H9 (cell line): ENCODE results near the gene HERC4. TPM values are rescaled to one million over a fixed set of nuclear protein-coding genes. Genes with fewer than 3 reads are reported as not detected.

Experiments used
- DNase-seq: peaks from one replicate; pipeline ENCODE4 v3.0.0-alpha.2; 2017
- H2AFZ ChIP-seq: one replicate; pipeline ENCODE4 v1.6.1; 2013; ENCODE audit warnings: mild to moderate bottlenecking, low read length, control low read depth, moderate library complexity
- H2AK5ac ChIP-seq: 2 replicates; pipeline ENCODE4 v1.6.1; 2013; ENCODE audit warnings: low read length, control low read depth, mixed read lengths; ENCODE audit not compliant: insufficient read length
- H2BK120ac ChIP-seq: one replicate; pipeline ENCODE4 v1.6.1; 2013; ENCODE audit warnings: low read depth, mild to moderate bottlenecking, low read length, control low read depth, inconsistent platforms; ENCODE audit not compliant: poor library complexity, severe bottlenecking
- H2BK12ac ChIP-seq: 2 replicates; pipeline ENCODE4 v1.6.1; 2013; ENCODE audit warnings: low read length, control low read depth, mixed read lengths, low read depth; ENCODE audit not compliant: insufficient read length
- H2BK15ac ChIP-seq: 2 replicates; pipeline ENCODE4 v1.6.1; 2013; ENCODE audit warnings: low read depth, low read length, control low read depth
- H2BK20ac ChIP-seq: one replicate; pipeline ENCODE4 v1.6.1; 2013; ENCODE audit warnings: low read depth, mild to moderate bottlenecking, low read length, control low read depth, inconsistent platforms; ENCODE audit not compliant: poor library complexity, severe bottlenecking
- H2BK5ac ChIP-seq: 2 replicates; pipeline ENCODE4 v1.6.1; 2013; ENCODE audit warnings: low read length, control low read depth, mixed read lengths; ENCODE audit not compliant: insufficient read length
- H3K14ac ChIP-seq: 2 replicates; pipeline ENCODE4 v1.6.1; 2013; ENCODE audit warnings: low read length, control low read depth; ENCODE audit not compliant: insufficient read depth
- H3K18ac ChIP-seq: 2 replicates; pipeline ENCODE4 v1.6.1; 2013; ENCODE audit warnings: low read depth, mild to moderate bottlenecking, mixed read lengths, low read length, control low read depth; ENCODE audit not compliant: insufficient read length
- H3K23ac ChIP-seq: 2 replicates; pipeline ENCODE4 v1.6.1; 2013; ENCODE audit warnings: low read length, control low read depth, mixed read lengths, low read depth; ENCODE audit not compliant: insufficient read length
- H3K23me2 ChIP-seq: 2 replicates; pipeline ENCODE4 v1.6.1; 2013; ENCODE audit warnings: low read depth, mild to moderate bottlenecking, mixed read lengths, low read length, control low read depth; ENCODE audit not compliant: insufficient read length, poor library complexity, severe bottlenecking
- H3K27ac ChIP-seq: 2 replicates; pipeline ENCODE4 v1.5.1; 2013; ENCODE audit warnings: low read length, control low read depth, mixed read lengths, low read depth; ENCODE audit not compliant: insufficient read length
- H3K27me3 ChIP-seq: 2 replicates; pipeline ENCODE4 v1.6.1; 2013; ENCODE audit warnings: low read length, control low read depth, inconsistent platforms; ENCODE audit not compliant: insufficient read depth
- H3K4ac ChIP-seq: 2 replicates; pipeline ENCODE4 v1.6.1; 2013; ENCODE audit warnings: low read depth, mild to moderate bottlenecking, control low read depth, inconsistent platforms, low read length, moderate library complexity
- H3K4me1 ChIP-seq: 2 replicates; pipeline ENCODE4 v1.6.1; 2013; ENCODE audit warnings: low read length, control low read depth, inconsistent platforms; ENCODE audit not compliant: insufficient read depth
- H3K4me2 ChIP-seq: 2 replicates; pipeline ENCODE4 v1.6.1; 2013; ENCODE audit warnings: low read length, control low read depth, mixed read lengths; ENCODE audit not compliant: insufficient read length, insufficient read depth
- H3K56ac ChIP-seq: 2 replicates; pipeline ENCODE4 v1.6.1; 2013; ENCODE audit warnings: low read depth, mild to moderate bottlenecking, mixed read lengths, low read length, control low read depth; ENCODE audit not compliant: insufficient read length
- H3K79me1 ChIP-seq: 2 replicates; pipeline ENCODE4 v1.6.1; 2013; ENCODE audit warnings: low read depth, mild to moderate bottlenecking, moderate library complexity, low read length, control low read depth, inconsistent platforms; ENCODE audit not compliant: insufficient read depth, poor library complexity, severe bottlenecking
- H3K79me2 ChIP-seq: 2 replicates; pipeline ENCODE4 v1.6.1; 2013; ENCODE audit warnings: low read length, control low read depth, inconsistent platforms; ENCODE audit not compliant: insufficient read depth
- H3K9ac ChIP-seq: 2 replicates; pipeline ENCODE4 v1.6.1; 2013; ENCODE audit warnings: low read length, control low read depth, mixed read lengths; ENCODE audit not compliant: insufficient read length; ENCODE audit errors: extremely low read depth
- H3K9me3 ChIP-seq: one replicate; pipeline ENCODE4 v1.6.1; 2013; ENCODE audit warnings: low read depth, low read length, inconsistent platforms; ENCODE audit not compliant: control insufficient read depth
- H3T11ph ChIP-seq: one replicate; pipeline ENCODE4 v1.6.1; 2013; ENCODE audit warnings: mild to moderate bottlenecking, low read length, control low read depth, inconsistent platforms
- H4K20me1 ChIP-seq: one replicate; pipeline ENCODE4 v1.6.1; 2013; ENCODE audit not compliant: control insufficient read depth, insufficient read length, insufficient read depth
- H4K5ac ChIP-seq: 2 replicates; pipeline ENCODE4 v1.6.1; 2013; ENCODE audit warnings: low read depth, mild to moderate bottlenecking, mixed read lengths, low read length, control low read depth; ENCODE audit not compliant: insufficient read length
- H4K8ac ChIP-seq: replicated peaks from 2 replicates; pipeline ENCODE4 v1.6.1; 2013; ENCODE audit warnings: low read length, control low read depth, mixed read lengths, low read depth; ENCODE audit not compliant: insufficient read length
- H4K91ac ChIP-seq: 2 replicates; pipeline ENCODE4 v1.6.1; 2013; ENCODE audit warnings: low read depth, mild to moderate bottlenecking, moderate library complexity, mixed read lengths, low read length, control low read depth; ENCODE audit not compliant: insufficient read length
- H3K27ac Mint-ChIP-seq, 3 experiments: 2 replicates in 2 of 3; 3 replicates in 1 of 3; pipeline ENCODE4 v1.8.0; 2020 to 2021; ENCODE audit warnings: mixed read lengths in 3 of 3, mild to moderate bottlenecking in 1 of 3, moderate library complexity in 1 of 3
- H3K27me3 Mint-ChIP-seq: 2 replicates; pipeline ENCODE4 v1.8.0; 2021; ENCODE audit warnings: low read depth, mild to moderate bottlenecking, moderate library complexity, mixed read lengths
- H3K36me3 Mint-ChIP-seq, 3 experiments: 2 replicates in 2 of 3; 3 replicates in 1 of 3; pipeline ENCODE4 v1.8.0; 2020 to 2021; ENCODE audit warnings: low read depth in 3 of 3, mixed read lengths in 3 of 3; ENCODE audit not compliant: insufficient read depth in 1 of 3
- H3K4me1 Mint-ChIP-seq, 2 experiments: 2 replicates each; pipeline ENCODE4 v1.8.0; 2020; ENCODE audit warnings: mixed read lengths in 2 of 2
- H3K4me3 Mint-ChIP-seq, 2 experiments: 2 replicates in 1 of 2; 3 replicates in 1 of 2; pipeline ENCODE4 v1.8.0; 2020 to 2021; ENCODE audit warnings: mild to moderate bottlenecking in 2 of 2, mixed read lengths in 2 of 2, moderate library complexity in 1 of 2
- H3K9me3 Mint-ChIP-seq, 2 experiments: 2 replicates in 1 of 2; 3 replicates in 1 of 2; pipeline ENCODE4 v1.8.0; 2020; ENCODE audit warnings: mild to moderate bottlenecking in 2 of 2, mixed read lengths in 2 of 2, moderate library complexity in 1 of 2
- CTCF ChIP-seq: fragments of 200-600 bp; sonication (generic); conservative IDR thresholded peaks from 3 replicates; pipeline ENCODE4 v1.8.0; 2021; ENCODE audit warnings: antibody characterized with exemption, mild to moderate bottlenecking
- WGBS: extraction: QIAGEN DNeasy Blood & Tissue Kit; methylation state at CpG from one replicate; pipeline ENCODE4 v1.1.7; 2013; ENCODE audit warnings: missing lambda C conversion rate, low lambda C conversion rate, mixed read lengths; ENCODE audit not compliant: insufficient read length; ENCODE audit errors: extremely low coverage; 5-methylcytosine and 5-hydroxymethylcytosine counted together
- total RNA-seq: library from RNA; stranded (reverse); gene quantifications from 2 replicates; pipeline ENCODE4 v1.2.1, GENCODE V29; 2021

The HERC4 gene
- total RNA-seq, 1 experiment from 2014 or later: 24.5 TPM

GRCh38 chr10:68103261-68103878 is 28.3 kb upstream of the HERC4 start:
- Mint-ChIP-seq H3K4me1 (no peaks in the 10 kb centered on the region), H3K27me3 (no peaks in the 10 kb centered on the region), H3K36me3 (no peaks in the 10 kb centered on the region), H3K27ac (no peak overlapping the region), H3K9me3 (no peaks in the 10 kb centered on the region), H3K4me3 (no peak overlapping the region)
- H3K9me3 ChIP-seq: no peaks in the 10 kb centered on the region
- H3K14ac ChIP-seq: no peak overlapping the region
- no peak overlapping the region for H3K4ac ChIP-seq
- H3K4me1 ChIP-seq: no peaks in the 10 kb centered on the region
- no peaks in the 10 kb centered on the region for H3K23me2 ChIP-seq
- H2BK5ac ChIP-seq: no peak overlapping the region
- H3K27ac ChIP-seq: no peak overlapping the region
- no peak overlapping the region for H2BK20ac ChIP-seq
- no peak overlapping the region for H3K23ac ChIP-seq
- no peak overlapping the region for H2BK120ac ChIP-seq
- H3T11ph ChIP-seq: no peak overlapping the region
- no peaks in the 10 kb centered on the region for H3K27me3 ChIP-seq
- H3K9ac ChIP-seq: no peak overlapping the region
- no peaks in the 10 kb centered on the region for H3K79me2 ChIP-seq
- no peak overlapping the region for H2AFZ ChIP-seq
- WGBS: no CpG with 5 or more reads among the region's 4 CpGs
- no peak for DNase-seq
- no peak overlapping the region for H3K18ac ChIP-seq
- H2BK15ac ChIP-seq: no peak overlapping the region
- H4K5ac ChIP-seq: no peak overlapping the region
- no peaks in the 10 kb centered on the region for H4K20me1 ChIP-seq
- H2AK5ac ChIP-seq: no peak overlapping the region
- H3K4me2 ChIP-seq: no peak overlapping the region
- no peak overlapping the region for H4K8ac ChIP-seq
- no peak for TF ChIP-seq CTCF
- no peaks in the 10 kb centered on the region for H3K79me1 ChIP-seq
- H2BK12ac ChIP-seq: no peak overlapping the region
- H3K56ac ChIP-seq: no peak overlapping the region
- no peak overlapping the region for H4K91ac ChIP-seq
